Anterior cingulate cortex (tissue), 58 donors: ENCODE data around the gene CDYL.

Experiments
- DNase-seq, 58 donors: peaks; one replicate each; lab custom pipeline; 2025; lab: John Stamatoyannopoulos, UW

The CDYL gene

DNA sequence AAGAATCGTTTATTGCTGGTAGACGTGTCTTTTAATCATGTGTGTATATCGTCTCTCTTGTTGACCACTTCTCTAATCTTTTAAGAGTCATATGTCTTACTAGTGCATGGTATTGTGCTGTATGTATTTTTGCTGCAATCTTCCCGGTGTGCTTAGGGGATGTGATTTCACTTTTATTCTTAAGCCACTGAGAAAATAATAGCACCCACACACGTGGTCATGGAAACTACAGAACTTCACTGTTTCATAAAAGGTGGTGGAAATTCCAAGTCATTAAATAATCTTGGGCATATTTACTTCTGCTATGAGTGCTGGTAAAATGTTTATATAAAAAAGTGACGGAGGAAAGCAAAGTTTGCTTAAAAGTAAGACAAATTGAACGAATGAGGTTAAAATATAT, 3.0 kb upstream of the CDYL start:
- DNase-seq, result no peak

DNA sequence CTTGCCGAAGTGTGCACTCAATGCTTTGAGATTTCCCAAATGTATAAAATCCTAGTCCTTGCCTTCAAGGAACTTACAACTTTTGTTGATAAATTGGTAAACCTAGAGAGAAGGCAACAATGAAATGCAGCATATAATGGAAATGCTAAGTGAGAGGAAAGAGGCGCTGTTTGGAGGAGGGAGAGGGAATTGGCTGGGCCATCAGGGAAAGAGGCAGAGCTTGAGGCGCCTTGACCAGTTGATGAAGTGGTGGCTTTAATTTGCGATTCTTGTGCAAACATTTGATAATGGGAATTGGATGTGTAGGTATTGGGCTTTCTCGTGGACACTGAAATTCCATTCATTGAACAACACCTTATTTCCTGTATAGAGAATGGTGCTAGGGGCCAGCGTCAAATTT, 1.9 kb upstream of the CDYL start:
- DNase-seq, result no peak

DNA sequence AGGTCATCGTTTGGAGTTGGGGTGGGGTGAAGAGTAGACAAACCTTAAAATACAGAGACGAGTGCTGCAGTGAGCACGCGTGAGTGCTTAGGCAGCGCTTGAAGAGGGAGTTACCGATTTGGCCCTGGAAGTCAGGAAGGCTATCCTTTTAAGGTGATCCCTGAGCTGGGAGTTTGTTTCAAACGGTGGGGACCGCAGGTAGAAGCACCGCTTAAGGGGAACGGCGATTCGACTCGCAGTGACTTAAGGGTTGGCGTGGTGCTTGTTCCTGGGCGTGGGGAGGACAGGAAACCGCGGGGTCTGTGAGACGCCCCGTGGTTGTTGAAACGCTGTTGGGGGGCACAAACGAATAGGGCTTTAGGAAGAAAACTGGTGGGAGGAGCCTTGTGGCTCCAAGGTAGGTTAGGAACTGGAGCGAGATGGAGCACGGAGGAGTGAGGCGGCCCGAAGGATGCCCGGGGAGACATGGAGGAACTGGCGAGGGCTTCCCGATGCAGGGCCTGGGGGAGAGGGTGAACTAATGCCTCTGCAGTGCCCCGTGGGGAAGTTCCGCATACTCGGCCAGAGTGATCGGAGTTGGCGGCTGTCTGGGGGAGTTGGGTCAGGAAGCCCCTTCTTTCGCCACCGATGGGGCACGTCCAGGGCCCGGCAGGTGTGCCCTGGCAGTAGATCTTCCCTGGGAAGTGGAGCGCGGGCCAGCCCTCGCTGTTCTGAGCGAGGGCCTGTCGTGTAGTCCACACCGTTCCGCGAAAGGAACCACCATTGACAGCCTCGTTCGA, 1.3 kb upstream of the CDYL start:
- DNase-seq, result peak in 5 of 58 donors; percentile 14 to 46 (median 31)

DNA sequence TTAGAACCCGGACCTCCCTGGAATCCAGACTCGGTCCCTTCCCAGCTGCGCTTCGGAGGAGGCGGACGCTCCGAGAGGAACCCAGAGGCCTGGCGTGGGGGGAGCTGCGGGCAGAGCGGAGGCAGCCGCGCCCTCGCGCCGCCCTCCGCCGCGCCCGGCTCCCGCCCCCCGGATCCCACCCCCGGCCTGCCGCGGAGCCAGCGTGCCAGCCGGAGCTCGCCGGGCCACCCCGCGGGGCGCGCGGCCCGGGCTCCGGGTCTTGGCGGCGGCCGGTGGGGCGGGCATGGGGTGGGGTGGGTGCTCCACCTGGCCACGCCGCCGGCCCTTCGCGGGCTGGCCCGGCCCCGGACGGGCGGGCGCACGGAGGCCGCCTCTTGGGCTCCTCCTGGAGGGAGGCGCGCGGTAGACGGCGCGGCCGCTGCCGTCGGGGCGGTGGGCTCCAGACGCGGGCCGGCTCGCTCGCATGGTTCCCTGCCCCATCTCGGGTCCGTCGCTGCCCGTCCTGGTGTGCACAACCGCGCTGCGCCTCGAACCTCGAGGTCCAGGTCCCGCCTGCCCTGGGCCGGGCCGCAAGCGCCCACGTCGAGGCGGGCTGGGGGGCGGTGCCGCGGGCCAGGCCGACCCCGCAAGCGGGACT, 592 bp upstream of the CDYL start:
- DNase-seq, result peak in 38 of 58 donors; percentile 13 to 81 (median 54)

DNA sequence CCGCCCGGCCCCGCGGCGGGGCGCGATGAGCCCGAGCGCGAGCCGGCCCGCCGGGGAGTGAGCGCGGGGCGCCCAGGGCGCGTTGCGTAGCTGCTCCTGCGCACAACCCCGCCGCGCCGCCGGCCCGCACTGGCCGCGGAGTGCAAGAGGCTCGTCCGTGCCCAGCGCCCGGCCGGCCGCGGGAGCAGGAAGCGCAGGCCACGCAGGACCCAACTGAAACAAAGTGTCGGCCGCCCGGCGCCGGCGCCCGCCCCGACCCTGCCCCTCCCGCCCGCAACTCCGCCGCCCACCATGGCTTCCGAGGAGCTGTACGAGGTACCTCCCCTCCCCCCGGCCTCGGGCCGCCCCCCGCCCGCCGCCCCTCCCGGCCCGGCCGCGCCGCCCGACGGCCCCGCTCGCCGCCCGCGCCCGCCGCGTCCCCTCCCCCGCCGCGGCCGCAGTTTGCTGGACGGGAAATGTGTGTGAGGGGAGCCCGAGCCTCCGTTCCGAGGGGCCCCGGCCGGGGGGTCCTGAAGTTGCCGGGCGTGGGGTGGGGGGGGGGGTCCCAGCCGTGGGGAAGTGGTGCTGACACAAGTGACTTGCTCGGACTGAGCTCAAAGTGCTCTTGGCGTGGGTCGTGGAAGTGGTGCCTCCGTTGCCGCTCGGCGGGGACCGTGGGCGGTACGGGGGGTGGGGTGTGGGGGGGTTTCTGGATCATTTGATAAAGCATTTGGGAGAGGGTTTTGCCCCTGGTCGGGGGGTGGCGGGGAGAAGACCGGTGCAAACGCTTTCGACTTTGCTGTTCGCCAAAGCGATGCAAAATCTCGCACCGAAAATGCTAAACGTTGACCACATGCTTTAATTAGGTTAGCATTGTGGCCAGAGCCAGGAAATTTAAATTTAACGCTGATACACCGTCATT, 539 bp downstream of the CDYL start:
- DNase-seq, result peak in 22 of 58 donors; percentile 3 to 60 (median 38)

DNA sequence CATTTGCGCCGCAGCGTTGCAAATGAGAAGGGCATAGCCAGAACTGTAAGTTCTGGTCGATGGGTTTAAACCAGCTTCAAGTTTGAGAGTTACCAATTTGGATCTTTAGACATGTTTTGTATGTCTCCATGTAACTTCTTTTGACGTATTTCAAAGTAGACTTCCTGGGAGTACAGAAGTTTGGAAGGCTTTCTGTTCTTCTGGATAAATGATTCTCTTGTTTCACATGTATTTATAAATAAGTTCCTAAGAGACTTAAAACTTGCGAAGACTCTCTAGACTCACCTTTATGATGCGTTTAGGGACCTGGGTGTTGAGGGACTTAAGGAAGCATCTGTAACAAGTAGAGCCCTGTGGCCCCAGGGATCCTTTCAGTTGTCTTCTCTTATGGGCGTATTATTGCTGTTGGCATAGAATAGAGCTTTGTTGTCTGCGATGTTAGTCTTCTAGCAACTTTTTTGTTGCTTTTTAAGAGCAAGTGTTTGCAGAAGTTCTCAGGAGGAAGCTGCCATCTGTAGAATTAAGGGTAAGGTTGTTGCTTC, 1.3 kb downstream of the CDYL start:
- no peak for DNase-seq

DNA sequence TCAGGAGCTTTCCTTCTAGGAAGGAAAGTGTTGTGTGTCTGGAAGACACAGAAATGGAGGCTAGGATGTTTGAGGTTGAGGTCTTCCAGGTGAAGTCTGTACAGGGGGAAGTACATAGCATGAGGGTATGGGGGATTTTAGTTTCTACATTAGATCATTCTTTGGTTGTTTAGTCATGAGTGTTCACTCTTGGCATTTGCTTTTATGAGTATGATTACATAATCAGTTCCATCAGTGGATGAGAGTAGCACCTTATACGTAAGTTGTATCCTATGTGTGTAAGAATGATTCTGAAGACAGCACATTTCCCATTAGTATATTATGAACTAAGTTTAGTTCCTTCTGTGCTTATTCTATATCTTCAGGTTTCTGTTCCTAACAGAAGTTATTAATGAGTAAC, 1.9 kb downstream of the CDYL start:
- no peak for DNase-seq

DNA sequence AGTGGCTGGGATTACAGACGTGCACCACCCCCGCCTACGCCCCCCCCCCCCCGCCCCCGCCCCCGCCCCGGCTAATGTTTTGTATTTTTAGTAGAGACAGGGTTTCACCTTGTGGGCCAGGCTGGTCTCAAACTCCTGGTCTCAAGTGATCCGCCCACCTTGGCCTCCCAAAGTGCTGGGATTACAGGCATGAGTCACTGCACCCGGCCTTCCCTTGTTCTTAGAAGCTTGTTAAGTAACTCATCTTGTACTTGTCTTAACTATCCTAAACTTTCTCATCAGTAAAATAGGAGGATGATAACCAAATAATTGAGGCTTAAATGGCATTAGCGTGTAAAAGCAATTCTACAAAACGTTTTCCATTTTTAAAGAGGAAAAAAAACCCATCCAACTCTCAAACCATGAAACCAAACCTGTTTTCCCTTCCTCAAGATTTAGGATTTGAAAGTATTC, 4.2 kb downstream of the CDYL start:
- no peak for DNase-seq

DNA sequence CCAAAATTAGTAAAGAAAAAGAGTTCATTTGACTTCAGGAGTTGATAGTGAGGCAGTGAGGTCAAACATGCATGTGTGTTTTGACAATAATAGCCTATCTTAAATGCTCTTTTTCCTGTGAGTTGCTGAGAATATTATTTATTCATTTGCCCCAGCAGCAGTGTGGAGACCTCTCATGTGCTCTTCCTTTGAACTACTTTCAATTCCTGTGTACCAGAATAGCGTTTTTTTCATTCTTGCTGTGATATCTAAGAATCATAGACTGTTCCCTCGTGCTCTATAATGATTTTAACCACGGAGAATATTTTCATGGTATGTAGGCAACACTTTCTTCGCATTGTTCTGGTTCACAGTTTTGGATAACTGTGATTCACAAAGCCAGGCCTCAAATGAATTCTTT, 5.2 kb downstream of the CDYL start:
- no peak for DNase-seq

DNA sequence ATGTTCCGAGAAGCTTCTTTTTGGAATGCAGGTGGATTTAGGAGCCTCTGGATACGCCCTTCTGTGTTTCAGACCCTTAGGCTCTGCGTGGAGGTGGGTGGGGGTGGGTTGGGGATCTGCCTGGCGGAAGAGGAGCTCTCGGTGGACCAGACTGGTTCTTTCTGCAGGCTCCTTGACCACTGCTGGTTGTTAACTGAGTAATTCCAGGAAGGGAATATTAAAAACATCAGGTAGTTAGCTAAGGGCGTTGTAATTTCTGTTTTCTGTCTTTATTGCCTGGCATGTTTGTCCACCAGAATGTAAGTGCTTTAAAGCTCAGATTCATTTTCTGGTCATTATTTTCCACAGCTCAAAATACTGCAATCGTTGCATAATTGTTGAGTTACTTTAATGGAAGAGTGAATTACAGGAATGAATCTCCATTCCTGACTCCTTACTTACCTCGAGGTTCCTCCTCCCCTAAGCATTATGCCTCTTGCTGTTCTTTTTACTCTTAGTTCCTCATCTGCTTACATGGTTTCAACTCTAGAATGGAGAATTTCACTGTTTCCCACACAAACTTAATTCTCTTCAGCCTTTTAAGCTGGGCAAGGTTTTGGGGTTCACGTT, 5.9 kb downstream of the CDYL start:
- DNase-seq, result no peak

DNA sequence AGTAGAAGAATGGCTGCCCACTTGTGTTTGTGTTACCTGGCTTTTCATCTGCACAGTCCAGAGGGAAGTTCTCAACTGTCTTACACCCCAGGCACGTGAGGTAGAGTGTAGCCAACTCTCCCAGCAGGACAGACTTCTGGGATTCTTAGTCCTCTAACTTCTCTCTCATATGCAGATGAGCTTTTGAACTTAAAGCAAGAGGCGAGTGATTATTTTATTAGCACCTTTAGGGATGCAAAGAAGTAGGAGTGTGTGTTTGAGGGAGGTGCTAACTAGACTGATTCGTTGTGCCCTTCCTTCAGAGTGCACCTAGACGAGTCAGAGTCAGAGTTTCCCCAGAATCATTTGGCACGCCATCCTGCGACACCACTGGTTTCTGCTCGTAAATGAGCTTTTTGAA, 10.8 kb downstream of the CDYL start:
- DNase-seq, result no peak

DNA sequence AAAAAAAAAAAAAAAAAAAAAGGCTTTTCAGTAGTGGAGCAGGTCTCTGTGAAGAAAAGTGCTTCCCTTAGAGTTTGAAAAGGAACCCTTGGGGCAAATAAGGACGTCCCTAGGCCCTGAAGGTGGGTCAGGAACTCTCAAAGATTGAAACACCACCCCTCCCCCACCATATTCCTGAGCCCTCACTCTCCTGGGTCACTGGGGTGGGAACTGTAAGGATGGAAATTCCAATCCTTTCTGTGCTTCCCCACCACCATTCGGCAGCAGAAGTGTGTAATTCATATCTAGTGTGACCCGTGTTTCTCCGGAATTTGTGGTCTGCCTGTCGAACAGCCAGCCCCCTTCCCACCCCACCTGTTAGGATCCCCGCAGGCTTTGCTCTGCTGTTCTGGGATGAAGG, 12.3 kb downstream of the CDYL start:
- DNase-seq, result no peak

DNA sequence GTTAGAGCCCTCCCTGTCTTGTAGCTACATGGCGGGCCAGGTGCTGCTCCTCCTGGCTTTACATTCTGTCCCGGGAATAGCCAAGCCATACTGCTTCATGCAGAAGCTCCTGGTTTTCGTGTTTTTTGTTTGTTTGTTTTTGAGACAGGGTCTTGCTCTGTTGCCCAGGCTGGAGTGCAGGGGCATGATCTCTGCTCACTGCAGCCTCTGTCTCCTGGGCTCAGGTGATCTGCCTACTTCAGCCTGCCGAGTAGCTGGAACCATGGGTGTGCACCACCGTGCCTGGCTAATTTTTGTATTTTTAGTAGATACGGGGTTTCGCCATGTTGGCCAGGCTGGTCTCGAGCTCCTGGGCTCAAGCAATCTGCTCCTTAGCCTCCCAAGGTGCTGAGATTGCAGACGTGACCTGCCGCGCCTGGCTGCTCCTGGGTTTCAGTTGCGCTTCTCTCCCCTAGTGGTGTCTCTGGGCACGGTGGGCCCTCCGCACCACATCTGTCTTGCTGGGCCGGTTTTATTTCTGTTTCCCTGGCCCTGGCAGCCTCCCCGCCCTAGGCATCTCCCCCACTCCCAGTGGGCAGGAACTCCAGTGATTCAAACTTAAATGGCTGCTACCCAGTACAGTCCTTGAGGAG, 12.9 kb downstream of the CDYL start:
- no peak for DNase-seq

DNA sequence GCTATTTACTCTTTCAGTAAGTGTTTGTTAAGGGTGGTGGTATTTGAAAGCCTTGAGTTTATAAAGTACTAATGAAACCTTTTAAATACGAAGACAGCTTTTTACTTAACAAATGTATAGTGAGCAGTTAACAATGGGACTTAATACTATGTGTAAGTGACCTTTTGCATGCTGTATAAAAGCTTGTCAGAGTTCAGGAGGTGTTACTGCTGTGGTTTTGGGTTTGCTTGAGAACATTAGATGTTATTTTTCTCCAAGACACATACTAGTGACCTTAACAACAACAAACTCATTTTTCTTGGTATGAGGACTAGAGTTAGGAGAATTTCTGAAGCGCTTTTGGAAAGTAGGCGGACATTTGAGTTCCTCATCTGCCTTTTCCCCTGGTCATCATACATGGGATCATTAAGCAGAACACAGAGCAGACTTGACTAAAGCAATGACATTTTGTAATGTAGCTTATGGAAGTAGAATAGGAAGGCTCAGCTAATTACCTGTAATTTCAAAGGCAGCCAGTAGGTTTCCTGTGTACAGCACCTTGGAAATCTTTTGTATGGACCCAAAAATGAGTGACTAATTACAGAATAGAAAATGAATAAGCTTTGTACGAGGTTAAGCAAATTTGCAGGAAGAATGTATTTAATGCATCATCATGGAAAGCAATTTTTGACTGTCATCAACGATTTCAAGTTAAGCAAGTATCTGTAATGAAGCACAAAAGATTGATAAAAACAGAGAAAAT, 14.1 kb downstream of the CDYL start:
- no peak for DNase-seq

DNA sequence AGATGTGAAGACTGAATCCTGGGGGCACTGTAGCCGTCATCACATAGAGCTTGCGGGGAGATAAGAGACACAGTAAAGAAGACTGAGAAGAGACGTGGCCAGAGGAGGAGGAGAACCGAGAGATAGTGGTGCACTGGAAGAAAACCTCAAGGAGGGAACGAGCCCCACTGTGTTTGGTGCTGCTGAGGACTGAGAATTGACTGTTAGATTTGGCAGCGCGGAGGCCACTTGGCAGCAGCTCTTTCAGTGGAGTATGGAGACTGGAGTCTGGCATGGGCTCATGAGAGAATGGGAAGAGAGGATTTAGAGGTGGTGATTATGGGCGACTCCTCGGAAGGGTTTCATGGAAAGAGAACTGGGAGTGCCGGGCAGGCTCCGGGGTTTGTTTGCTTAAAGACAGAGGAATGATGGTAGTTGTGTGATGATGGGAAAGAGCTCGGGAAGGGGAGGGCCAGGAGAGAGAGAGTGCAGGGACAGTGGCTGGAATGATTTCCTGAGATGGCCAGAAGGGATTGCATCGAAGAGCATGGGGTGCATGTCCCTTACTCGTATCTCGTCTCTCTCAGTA, 18.0 kb downstream of the CDYL start:
- peak in 4 of 58 donors; percentile 3 to 19 (median 6) for DNase-seq

DNA sequence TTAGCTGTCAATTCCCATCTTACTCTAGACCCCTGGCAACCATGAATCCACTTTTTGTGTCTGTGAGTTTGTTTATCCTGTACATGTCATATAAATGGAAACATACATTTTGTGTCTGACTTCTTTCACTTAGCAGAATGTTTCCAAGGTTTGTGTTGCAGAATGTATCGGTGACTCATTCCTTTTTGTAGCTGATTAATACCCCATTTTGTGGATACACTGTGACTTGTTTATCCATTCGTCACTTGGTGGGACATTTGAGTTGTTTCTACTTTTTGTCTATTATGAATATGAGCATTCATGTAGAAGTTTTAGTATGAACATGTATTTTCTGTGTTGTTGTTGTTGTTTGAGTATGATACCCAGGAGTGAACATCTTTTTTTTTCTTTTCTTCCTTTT, 21.4 kb downstream of the CDYL start:
- DNase-seq, result no peak

DNA sequence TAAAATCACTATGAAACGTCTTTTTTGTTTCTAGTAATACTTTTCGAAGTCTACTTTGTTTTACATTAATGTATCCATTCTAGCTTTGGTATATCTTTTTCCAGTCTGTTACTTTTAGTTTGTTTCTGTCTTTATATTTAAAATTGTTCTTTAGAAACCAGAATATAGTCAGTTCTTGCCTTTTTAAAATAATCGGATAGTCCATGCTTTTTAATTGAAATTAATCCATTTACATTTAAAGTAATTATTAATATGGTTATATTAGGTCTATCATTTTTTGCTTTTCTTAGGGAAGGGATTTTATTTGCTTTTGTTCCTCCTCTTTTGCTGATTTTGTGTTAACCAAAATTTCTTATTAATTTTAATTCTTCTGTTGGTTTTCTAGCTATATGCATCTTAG, 23.7 kb downstream of the CDYL start:
- DNase-seq, result no peak

DNA sequence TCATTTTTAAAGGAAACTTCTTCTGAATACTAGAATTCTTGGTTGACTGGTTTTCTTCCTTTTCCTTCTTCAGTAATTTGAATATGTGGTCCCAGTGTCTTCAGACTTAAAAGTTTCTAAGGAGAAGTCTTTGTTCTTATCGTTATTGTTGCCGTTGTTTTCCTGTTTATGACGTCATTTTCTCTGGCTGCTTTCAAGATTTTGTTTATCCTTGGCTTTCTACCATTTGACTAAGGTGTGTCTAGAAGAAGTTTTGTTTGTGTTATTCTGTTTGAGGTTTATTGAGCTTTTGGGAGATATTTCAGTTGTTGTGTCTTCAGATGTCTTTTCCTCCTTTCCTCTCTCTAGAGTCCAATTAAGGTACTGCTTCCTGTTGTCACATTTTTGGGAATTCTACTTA, 24.5 kb downstream of the CDYL start:
- no peak for DNase-seq
